ENCODE measurements around the gene CD79B. TPM values are rescaled to one million over a fixed set of nuclear protein-coding genes. Genes with fewer than 3 reads are reported as not detected.
A peak's percentile ranks its signal among the peaks of the same experiment; 100 is the strongest.

Gene CD79B
- polyA plus RNA-seq, 1 of the 3 experiments (the other 2 are of a cell fraction) = 0.10 TPM

GRCh38 chr17:63932721-63933120 lies 590 bp upstream of the CD79B start:
- Histone ChIP-seq H3K9me3 (no peaks in the 10 kb centered on the region), H3K27ac (ENCODE audit: low read depth in 2 of 2, low read length in 1 of 2) (no peak overlapping the region), H3K9me2 (no peaks in the 10 kb centered on the region), H3K36me3 (replicated peaks in 1 of 2; ENCODE audit: control insufficient read depth in 1 of 2, insufficient read depth in 2 of 2, low read length in 1 of 2) (no peaks in the 10 kb centered on the region), H3F3A (replicated peaks; ENCODE audit: insufficient read depth) (no peaks in the 10 kb centered on the region), H3K9ac (no peak overlapping the region), H2AFZ (ENCODE audit: low read depth) (no peak overlapping the region), H3K27me3 (ENCODE audit: insufficient read depth) (peaks cover 13% of the 10 kb centered on the region; the same call in 1 of the 2 replicates), H3K4me2 (no peak overlapping the region), H3K4me1 (ENCODE audit: control insufficient read depth in 1 of 2, insufficient read depth in 2 of 2, low read depth in 1 of 2, low read length in 1 of 2) (no peaks in the 10 kb centered on the region), H3K4me3 (ENCODE audit: low read depth in 2 of 2, low read length in 1 of 2) (no peak overlapping the region), H3K79me2 (ENCODE audit: insufficient read depth) (no peaks in the 10 kb centered on the region), H4K20me1 (ENCODE audit: insufficient read depth) (no peaks in the 10 kb centered on the region)
- CTCF ChIA-PET = interaction anchor here (0.9 to 8.8 kb wide), 9 partner anchors 9 to 350 kb away, joined by 3 to 90 read pairs (median 5); partner anchors contain the start of genes CSHL1 and GH1
- peak; percentile 22 for DNase-seq
- POLR2A ChIA-PET = no interaction called here
- TF ChIP-seq ZBTB33 (IDR thresholded peaks at IDR 0.05; ENCODE audit: borderline replicate concordance, low read depth) = no peak
- TF ChIP-seq PBX3 (IDR thresholded peaks at IDR 0.05) = no peak
- no peak for TF ChIP-seq FOSL2 (IDR thresholded peaks at IDR 0.05; ENCODE audit: borderline replicate concordance, low read depth)
- no peak for TF ChIP-seq MXI1 (IDR thresholded peaks at IDR 0.05; ENCODE audit: low read depth, low read length)
- 74% methylated on average over 4 of the region's 4 CpGs for WGBS (ENCODE audit: low lambda C conversion rate)

GRCh38 chr17:63930951-63931575 lies 1.1 kb downstream of the CD79B start:
- Histone ChIP-seq H3K9me2 (no peaks in the 10 kb centered on the region), H3K36me3 (replicated peaks in 1 of 2; ENCODE audit: control insufficient read depth in 1 of 2, insufficient read depth in 2 of 2, low read length in 1 of 2) (no peaks in the 10 kb centered on the region), H3K27ac (ENCODE audit: low read depth in 2 of 2, low read length in 1 of 2) (no peak overlapping the region), H2AFZ (ENCODE audit: low read depth) (no peak overlapping the region), H4K20me1 (ENCODE audit: insufficient read depth) (no peaks in the 10 kb centered on the region), H3K27me3 (ENCODE audit: insufficient read depth) (peaks cover 13% of the 10 kb centered on the region; the same call in 1 of the 2 replicates), H3K9me3 (no peaks in the 10 kb centered on the region), H3K4me3 (ENCODE audit: low read depth in 2 of 2, low read length in 1 of 2) (no peak overlapping the region), H3K4me1 (ENCODE audit: control insufficient read depth in 1 of 2, insufficient read depth in 2 of 2, low read depth in 1 of 2, low read length in 1 of 2) (no peaks in the 10 kb centered on the region), H3K9ac (no peak overlapping the region), H3K79me2 (ENCODE audit: insufficient read depth) (no peaks in the 10 kb centered on the region), H3F3A (replicated peaks; ENCODE audit: insufficient read depth) (no peaks in the 10 kb centered on the region), H3K4me2 (no peak overlapping the region)
- ChIA-PET POLR2A (no interaction called here), CTCF (interaction anchor here (1.0 to 8.8 kb wide), 6 partner anchors 12 to 202 kb away, joined by 3 to 90 read pairs (median 24); partner anchors contain the start of genes CSHL1 and GH1)
- DNase-seq = peak; percentile 50
- 84% methylated on average over 16 of the region's 16 CpGs for WGBS (ENCODE audit: low lambda C conversion rate)
- TF ChIP-seq ELF1 (IDR thresholded peaks at IDR 0.05) = no peak
- TF ChIP-seq REST (IDR thresholded peaks at IDR 0.05; ENCODE audit: low read depth, low read length) = no peak
- no peak for TF ChIP-seq EZH2phosphoT487 (IDR thresholded peaks at IDR 0.05; ENCODE audit: borderline replicate concordance, low read depth)
- TF ChIP-seq MEF2A (IDR thresholded peaks at IDR 0.05; ENCODE audit: borderline replicate concordance, low read depth) = no peak
- TF ChIP-seq MAX (IDR thresholded peaks at IDR 0.05; ENCODE audit: low read depth) = no peak
- no peak for TF ChIP-seq NRF1 (IDR thresholded peaks at IDR 0.05; ENCODE audit: low read depth, low read length)
- TF ChIP-seq YY1 (IDR thresholded peaks at IDR 0.05; ENCODE audit: low read depth) = no peak
- no peak for TF ChIP-seq SMC3 (IDR thresholded peaks at IDR 0.05; ENCODE audit: low read depth, low read length)
- no peak for TF ChIP-seq ZBTB33 (IDR thresholded peaks at IDR 0.05; ENCODE audit: borderline replicate concordance, low read depth)
- no peak for TF ChIP-seq RFX5 (IDR thresholded peaks at IDR 0.05; ENCODE audit: low read length)
- TF ChIP-seq RCOR1 (IDR thresholded peaks at IDR 0.05; ENCODE audit: low read length) = no peak
- no peak for TF ChIP-seq TAF1 (IDR thresholded peaks at IDR 0.05; ENCODE audit: borderline replicate concordance, low read depth, low read length)
- no peak for TF ChIP-seq USF2 (IDR thresholded peaks at IDR 0.05; ENCODE audit: borderline replicate concordance, low read depth, low read length)
